Vein endothelial cell (primary cell): ENCODE data around the gene CFAP141. TPM values are rescaled to one million over a fixed set of nuclear protein-coding genes. Genes with fewer than 3 reads are reported as not detected.
A peak's percentile ranks its signal among the peaks of the same experiment; 100 is the strongest.

ENCODE experiments used
- small RNA-seq: library from RNA; depleted of rRNA; stranded (forward); fragments of <200 nt; gene quantifications from one replicate; pipeline ENCODE3, GENCODE V24; 2012
- total RNA-seq: library from RNA; depleted of rRNA; stranded (reverse); fragments of >200 nt; gene quantifications from 2 replicates; pipeline ENCODE4 v1.2.3, GENCODE V29; 2012

Gene CFAP141
- total RNA-seq: not detected in 2 replicates

DNA sequence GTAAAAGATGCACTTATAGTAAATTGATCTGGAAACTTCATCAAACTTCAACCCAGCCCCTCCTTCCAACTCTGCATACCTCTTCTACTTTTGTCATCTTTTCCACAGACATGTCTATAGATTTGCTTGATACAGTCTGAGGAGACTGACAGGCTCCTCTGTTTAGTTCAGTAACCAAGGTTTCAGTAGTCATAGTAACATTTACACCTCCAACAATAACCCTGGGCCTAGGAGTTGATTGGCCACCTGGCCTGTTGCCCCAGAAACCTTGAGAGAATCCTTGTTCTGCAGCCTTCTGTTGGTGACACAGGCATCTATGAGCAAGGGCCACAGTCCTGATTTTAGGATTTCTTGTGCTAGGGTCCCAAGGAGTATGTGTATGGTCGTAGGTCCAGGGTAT is at the start of gene CFAP141:
TSS of gene CFAP141 (minus strand) at position 138 of the 400 bp plus-strand sequence. CDS start at position 112, 26 bp downstream.

GRCh38 chr1:154220071-154220969 is 14.2 kb upstream of the CFAP141 start, which contains the start of gene UBAP2L:
TSS of gene UBAP2L (plus strand) at chr1:154220955. CDS start at chr1:154225124, 4,169 bp downstream.

GRCh38 chr1:154191990-154192461 is 14.1 kb downstream of the CFAP141 start, which contains the start of gene TPM3:
TSS of gene TPM3 (minus strand) at chr1:154192100. CDS start at chr1:154192018, 82 bp downstream.

DNA sequence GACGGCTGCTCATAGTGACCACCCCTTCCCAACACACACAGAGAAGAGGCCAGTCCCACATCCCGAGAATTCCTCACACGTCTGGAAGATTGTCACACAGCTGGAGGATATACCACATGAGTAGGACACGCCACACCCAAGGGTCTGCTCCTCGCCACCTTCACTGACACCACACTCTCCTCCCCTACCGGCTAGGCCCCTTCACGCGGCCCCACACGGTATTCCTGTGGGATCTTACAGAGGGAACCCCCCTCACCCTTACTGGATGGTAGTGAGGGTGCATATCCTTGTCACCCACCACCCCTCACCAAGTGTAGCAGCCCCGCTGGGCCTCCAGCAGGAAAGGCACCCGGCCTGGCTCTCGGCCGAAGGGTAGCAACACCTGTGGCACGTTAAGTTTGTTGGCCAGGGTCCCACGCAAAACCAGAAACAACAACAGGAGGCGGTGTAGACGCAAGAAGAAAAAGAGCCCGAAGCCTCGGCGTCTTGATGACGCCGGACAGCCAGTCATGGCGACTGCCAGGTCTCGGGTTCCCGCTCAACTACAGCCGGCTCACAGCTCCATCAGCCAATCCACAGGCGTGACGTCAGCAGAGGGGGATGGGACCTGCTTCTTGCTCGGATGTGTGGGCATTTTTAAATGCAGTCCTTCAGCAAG is 51.5 kb downstream of the CFAP141 start, which contains the start of gene NUP210L:
TSS of gene NUP210L (minus strand) at position 540 of the 658 bp plus-strand sequence.

Small RNA genes lying within 50 kb of the gene (small RNA-seq; reads per million reads assigned to genes)
- 1.2 reads per million, percentile 66 among the genes with 10 or more reads in this experiment for gene MIR190B

Other genes with a start within 250 kb of the CFAP141 start
- gene CRTC2, start 247.7 kb downstream of the CFAP141 start, total RNA-seq: 8.8 and 12.1 TPM in 2 replicates
- 100 and 102 TPM in 2 replicates for gene SLC39A1, start 242.8 kb downstream of the CFAP141 start, total RNA-seq
- 6.1 and 9.1 TPM in 2 replicates for gene CREB3L4, start 238.4 kb downstream of the CFAP141 start, total RNA-seq
- 114 and 132 TPM in 2 replicates for gene JTB, start 228.7 kb downstream of the CFAP141 start, total RNA-seq
- 61.6 and 63.0 TPM in 2 replicates for gene RAB13, start 220.0 kb downstream of the CFAP141 start, total RNA-seq
- gene RPS27, start 215.6 kb downstream of the CFAP141 start, total RNA-seq: 882 and 1,570 TPM in 2 replicates
- gene NUP210L, start 51.3 kb downstream of the CFAP141 start, total RNA-seq: under 0.01 and 0.10 TPM in 2 replicates
- 741 and 1,680 TPM in 2 replicates for gene TPM3, start 14.2 kb downstream of the CFAP141 start, total RNA-seq
- 129 and 154 TPM in 2 replicates for gene UBAP2L, start 14.6 kb upstream of the CFAP141 start, total RNA-seq
- gene HAX1, start 66.3 kb upstream of the CFAP141 start, total RNA-seq: 116 and 120 TPM in 2 replicates
- 0.65 TPM in 1 of 2 replicates, not detected in the other for gene AQP10, start 114.8 kb upstream of the CFAP141 start, total RNA-seq
- 82.0 and 84.5 TPM in 2 replicates for gene ATP8B2, start 119.2 kb upstream of the CFAP141 start, total RNA-seq
- gene IL6R, start 199.0 kb upstream of the CFAP141 start, total RNA-seq: 6.9 and 8.5 TPM in 2 replicates